GM19239 (cell line): ENCODE data around the gene LYZL6.
"Not testable (repeated sequence)": the region's sequence is repeated elsewhere in the genome, so short reads cannot be mapped to it uniquely, and the experiment has no call there.

Source experiments
- DNase-seq: peaks from one replicate; pipeline ENCODE4 v3.0.0; 2011; ENCODE audit warnings: low spot score; ENCODE audit not compliant: insufficient read length
- FAIRE-seq: peaks from 2 replicates; lab custom pipeline; 2011; peaks lifted over from hg19 to GRCh38; lab: Jason Lieb, UNC

LYZL6 gene

DNA sequence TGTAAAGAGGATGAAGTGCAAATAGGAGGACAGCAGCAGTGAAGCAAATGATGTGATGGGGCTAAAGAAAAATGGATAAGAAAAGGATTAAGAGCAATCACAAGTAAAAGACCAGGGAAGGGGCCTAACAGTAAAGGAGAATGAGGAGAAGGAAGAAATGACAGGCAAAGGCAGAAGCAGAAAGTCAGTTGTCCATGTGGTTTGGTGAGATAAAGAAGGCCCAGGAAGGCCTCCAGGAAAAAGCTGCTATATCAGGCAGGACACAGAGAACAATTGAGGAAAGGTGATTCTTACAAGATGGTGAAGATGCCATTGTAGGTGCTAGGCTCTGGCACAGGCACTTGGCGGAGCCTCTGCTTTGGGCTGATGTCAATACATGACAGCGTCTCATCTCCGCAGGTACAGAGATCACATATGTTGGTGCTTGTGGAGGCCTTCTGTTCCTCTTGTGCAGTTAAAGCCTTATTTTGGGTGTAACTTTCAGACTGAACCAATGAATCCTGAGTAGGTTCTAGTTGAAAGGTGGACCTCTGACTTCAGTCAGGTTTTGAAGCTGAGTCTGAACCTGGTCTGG is 31.1 kb downstream of the LYZL6 start:
- no peak for FAIRE-seq

DNA sequence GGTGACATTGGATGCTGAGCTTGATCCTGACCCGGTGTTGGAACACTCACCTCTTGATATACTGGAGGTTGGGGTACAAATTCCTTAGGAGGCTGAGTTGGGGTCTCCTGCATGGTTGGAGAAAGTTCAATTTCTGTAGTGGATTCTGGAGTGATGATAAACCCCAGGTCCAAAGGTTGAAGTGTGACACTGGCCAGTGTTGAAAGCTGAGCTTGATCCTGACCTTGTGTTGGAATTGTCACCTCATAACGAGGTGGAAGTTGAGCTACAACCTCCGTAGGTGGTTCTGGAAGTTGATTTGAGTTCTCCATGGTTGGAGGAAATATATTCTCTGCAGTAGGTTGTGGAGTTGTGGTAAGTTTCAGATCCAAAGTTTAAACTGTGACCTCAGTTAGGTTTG is 34.1 kb downstream of the LYZL6 start:
- no peak for FAIRE-seq
- no peak for DNase-seq

More for the DNA sequence above, 31.1 kb downstream of the LYZL6 start:
- DNase-seq = no peak

DNA sequence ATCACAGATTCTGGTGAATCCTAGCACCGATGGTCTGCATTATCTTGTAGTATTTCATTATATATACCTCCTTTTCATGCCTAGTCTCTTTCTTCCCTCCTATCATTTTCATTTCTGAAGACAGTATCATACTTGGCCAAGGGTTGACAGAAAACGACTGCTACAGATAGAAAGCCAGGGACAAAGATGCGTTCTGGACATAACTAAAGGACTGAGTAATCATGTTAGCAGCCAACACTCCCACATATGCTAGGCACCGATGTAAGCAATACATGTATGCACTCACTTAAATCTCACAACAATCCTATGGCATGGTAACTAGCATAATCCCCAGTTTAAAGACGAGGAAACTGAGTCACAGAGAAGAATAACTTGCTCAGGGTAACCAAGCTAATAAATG is 35.8 kb downstream of the LYZL6 start:
- no peak for FAIRE-seq
- no peak for DNase-seq

DNA sequence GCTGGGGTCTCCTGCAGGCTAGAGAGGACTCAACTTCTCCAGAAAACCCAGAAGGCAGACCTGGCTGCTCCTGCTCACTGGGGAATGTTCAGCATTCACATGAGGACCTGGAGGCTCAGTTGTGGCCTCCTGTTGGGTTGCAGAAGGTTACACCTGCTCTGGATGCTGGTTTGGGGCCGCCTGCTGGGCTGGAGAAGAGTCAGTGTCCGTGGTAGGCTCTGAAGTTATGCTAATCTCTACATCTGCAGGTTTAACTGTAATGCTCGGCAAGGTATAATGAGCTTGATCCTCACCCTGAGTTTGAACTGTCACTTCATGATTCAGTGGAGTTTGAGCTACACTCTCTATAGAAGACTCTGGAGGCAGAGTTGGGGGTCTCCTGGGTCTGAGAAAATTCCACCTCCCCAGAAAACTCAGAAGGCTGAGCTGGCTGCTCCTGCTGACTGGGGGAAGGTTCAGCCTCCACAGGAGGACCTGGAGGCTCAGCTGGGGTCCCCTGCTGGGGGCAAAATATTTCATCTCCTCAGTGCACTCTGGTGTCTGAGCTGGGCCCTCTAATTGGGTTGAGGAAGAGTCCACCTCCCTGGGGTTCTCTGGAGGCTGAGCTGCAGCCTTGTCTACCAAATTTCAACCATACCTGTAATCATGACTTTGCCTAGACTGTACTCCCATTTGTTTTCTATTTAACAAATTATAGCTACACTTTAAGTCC is 36.4 kb downstream of the LYZL6 start:
- no peak for FAIRE-seq
- DNase-seq = no peak

DNA sequence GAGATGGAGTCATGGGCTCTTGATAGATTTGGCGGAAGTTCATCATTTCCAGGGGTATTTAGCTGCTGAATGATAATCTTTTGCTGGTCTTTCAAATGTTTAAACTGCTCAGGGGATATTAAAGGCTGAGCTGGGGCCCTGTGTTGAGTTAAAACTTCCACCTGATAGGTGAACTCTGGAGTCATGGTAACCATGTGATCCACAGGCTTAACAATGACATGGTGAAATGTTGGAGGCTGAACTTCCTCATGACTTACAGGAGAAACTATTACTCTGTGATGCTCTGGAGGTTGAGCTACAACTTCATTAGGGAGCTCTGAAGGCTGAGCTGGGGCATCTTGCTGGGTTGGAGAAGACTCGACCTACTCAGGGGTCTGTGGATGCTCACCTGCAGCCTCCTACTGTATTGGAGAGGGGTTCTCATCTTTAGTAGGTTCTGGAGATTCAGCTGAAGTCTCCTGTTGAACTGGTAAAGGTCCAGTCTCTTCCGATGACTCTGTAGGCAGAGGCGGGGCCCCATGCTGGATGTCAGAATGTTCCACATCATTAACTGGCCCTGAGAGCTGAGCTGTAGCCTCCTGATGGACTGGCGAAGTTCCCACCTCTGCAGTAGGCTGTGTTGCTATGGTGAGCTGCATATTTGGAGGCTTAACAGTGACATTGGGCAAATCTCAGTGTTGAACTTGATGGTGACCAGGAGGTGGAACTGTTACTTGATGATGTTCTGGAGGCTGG is 37.2 kb downstream of the LYZL6 start:
- no peak for DNase-seq
- FAIRE-seq = no peak

DNA sequence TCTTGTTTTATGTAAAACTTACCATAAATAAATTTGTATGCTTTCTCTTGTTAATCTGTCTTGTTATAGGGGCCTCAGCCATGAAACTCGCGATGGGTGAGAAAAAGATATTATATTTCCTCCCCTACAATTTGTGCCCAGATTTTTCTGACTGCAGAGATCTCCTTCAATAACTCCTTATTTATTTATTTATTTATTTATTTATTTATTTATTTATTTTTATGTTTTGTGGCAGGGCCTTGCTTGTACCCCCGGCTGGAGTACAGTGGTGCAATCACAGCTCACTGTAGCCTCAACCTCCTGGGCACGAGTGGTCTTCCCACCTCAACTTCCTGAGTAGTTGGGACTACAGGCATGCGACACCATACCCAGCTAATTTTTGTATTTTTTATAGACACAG is 40.1 kb downstream of the LYZL6 start:
- DNase-seq (no peak), FAIRE-seq (no peak)

DNA sequence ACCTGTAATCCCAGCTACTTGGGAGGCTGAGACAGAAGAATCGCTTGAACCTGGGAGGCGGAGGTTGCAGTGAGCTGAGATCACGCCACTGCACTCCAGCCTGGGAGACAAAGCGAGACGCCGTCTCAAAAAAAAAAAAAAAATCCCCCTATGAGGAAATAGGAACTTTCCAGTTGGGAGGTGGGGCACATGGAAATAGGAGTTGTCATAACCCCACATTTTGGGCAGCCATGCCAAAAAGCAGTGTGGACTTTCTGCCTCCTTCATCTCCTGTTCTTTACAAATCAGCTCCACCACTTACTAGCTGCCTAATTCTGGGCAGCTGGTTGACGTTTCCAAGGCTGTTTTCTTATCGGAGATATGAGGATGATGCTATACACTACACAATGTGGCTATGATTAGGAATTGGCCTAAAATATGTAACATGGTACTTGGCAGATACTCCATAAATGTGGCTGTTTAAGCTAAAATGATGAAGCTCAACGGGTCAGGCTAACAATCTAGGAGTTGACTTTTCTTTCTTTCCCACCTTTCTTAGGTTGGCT is 41.8 kb downstream of the LYZL6 start:
- no peak for DNase-seq
- no peak for FAIRE-seq

DNA sequence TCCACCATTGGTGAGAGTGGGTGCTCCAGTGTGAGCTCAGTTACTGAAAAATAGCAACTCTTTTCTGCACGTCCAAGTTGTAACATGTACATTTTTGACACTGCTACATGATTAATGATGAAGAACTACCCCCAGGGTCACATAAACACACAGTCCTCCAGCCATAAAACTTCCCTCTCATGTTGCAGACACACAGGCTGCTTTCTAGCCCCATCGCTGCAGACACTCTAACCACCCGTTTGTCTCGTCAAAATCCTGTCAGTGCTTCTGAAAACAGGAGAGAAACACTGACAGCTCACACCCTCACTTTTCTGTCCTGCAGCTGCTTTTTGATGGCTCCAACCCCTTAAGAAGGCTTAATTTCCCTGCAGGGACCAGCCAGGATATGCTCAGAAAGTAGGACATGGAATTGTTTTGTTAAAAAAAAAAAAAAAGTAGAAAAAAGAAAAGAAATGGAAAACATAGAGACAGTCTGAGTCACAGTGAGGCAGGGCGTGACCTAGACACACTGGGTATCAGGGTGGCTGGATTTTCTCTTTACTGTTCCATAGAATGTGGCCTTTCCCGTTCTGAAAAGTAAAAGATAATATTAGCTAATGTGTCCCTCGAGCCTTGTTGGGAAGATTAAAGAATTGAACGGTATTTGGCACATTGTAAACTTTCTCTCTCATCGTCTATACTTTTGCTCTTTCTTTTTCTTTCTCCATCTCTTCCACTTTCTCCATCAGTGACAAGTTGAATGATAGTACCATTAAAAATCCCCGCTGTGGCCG is 42.6 kb downstream of the LYZL6 start:
- FAIRE-seq = no peak
- no peak for DNase-seq

DNA sequence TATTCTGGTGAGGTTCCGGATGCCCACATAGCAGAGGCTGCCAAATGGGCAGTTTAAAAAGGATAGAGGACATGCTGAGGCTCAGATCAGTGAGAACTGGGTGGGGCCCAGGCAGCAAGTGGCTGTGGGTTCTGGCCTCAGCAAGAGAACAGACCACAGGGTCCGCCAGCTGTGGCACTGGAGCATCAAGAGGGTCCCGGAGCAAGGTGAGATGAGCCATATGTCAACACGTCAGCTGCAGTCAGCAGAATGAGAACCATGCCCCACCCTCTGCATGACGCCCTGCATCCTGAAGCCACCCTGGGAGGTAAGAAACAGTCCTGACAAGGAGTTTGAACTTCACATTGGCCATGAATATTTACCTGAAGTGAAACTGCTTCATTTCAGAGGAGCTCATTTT is 43.2 kb downstream of the LYZL6 start:
- no peak for DNase-seq
- no peak for FAIRE-seq

DNA sequence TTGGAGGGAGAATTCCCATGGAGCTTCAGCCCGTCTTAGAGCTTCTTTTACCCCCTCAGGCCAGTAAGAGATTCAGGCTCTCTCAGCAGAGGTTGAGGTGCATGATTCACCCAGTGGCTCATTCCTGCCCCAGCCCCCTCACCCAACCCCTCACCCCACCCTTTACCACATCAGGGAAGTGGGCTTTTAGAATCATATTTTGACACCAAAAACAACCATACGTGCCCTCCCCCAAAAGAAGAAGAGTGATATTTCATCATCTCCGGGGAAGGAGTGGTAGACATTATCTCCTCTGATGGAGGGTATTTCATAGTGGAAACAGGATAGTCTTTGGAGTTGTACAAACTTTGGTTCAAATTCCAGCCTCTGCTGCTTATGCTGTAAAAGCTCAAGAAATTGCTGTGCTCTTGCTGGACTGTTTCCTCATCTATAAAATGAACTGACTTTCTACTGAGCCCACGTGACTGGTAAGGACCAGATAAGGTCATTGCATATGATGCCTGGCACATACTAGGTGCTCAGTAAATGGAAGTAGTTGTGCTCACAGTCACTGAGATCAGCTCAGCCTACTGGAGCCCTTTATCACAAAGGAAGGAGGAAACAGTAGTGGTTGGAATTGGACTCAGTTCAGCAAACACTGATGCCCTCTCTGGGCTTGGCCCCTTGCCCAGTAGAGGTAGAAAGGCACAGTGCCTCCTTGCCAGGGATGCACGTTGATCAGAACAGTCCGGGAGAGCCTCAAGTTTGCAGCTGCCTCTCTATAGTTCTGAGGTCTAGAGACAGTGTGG is 45.0 kb downstream of the LYZL6 start:
- FAIRE-seq (no peak), DNase-seq (no peak)

DNA sequence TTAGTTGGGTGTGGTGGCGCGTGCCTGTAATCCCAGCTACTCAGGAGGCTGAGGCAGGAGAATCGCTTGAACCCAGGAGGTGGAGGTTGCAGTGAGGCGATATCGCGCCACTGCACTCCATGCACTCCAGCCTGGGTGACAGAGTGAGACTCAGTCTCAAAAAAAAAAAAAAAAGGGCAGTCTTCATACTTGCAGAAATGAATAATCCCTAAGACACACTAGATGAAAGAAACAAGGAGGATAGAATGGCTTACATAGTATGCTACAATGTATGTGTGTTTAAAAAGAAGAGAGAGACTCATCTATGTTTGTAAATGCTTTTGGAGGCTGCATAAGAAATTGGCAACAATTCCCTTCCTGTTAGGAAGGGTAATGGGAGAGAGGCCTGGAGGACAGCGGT is 45.7 kb downstream of the LYZL6 start:
- not testable (repeated sequence) for FAIRE-seq, DNase-seq

DNA sequence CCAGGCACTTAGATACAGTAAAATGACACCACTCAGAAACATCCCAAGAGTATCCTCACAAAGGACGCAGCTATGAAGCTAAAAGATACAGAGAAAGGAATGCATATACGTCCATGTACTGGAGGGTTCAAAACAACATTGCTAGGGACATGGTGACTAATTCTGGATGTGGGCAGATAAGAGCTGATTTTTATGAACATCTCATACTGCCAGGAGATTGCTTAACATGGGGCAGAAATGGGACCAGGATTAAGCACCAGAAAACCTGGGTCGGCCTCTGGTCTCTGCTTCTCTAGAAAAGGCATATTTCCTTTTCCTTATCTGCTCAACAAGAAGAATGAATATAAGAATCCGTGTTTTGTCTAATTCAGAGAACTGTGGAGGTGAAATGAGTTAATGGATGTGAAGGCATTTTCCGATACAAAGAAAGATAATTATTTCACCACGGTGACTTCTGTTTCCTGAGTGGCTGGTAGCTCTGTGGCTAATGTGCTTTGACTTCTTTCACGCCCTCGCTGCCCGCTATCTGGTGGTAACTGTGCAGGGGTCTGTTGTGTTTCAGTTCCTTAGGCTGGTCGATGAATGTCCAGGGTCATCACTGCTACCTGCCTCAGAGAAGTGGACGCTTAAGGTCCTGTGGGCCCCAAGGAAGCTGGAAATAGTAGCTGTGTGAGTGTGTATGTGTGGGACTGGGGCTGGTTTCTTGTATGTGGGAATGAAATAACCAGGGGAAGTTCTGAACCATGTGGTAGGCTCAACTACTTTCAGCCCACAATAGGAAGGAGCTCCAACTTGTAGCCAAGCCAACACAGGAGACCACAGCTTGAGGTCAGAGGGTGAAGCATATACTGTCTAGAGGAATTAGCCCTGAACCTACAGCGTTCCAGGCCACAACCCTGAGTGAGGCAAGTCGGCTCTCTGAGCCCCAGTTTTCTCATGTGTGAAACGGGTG is 47.6 kb downstream of the LYZL6 start:
- DNase-seq (no peak), FAIRE-seq (no peak)

DNA sequence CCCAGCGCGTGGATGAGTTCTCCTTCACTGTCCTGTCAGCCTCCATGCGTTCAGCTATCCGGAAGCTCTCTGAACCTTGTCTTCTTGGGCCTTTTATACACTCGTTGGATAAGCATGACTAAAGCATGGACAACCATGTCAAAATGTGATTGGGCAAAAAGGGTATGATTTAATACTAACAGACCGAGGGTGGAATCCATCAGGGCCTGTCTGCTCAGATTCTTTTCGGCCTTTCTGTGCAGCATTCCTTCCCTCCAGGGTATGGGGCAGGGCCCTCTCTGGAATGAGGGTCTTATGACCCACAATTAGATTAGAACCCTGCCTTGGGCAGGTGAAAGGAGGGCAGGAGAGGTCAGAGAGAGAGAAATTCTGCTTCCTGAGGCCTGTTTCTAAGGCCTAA is 49.3 kb downstream of the LYZL6 start:
- no peak for DNase-seq
- no peak for FAIRE-seq

DNA sequence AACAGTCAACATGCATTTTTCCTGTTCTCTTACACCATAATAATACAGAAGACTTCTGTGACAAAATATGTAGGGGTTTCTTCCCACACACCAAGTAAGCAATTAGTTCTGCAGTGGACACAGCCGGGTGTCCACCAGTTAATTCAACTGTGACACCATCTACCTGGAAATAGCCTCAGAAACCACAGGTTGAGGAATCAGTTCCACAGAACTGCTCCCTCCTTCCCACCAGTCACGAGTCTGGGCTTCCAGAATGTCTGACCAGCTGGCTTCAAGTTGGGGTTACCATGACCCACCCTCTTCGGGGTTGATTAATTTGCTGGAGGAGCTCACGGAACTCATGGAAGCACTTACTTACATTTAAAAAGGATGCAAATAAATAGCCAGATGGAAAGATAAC is 49.8 kb downstream of the LYZL6 start:
- FAIRE-seq = no peak

DNA sequence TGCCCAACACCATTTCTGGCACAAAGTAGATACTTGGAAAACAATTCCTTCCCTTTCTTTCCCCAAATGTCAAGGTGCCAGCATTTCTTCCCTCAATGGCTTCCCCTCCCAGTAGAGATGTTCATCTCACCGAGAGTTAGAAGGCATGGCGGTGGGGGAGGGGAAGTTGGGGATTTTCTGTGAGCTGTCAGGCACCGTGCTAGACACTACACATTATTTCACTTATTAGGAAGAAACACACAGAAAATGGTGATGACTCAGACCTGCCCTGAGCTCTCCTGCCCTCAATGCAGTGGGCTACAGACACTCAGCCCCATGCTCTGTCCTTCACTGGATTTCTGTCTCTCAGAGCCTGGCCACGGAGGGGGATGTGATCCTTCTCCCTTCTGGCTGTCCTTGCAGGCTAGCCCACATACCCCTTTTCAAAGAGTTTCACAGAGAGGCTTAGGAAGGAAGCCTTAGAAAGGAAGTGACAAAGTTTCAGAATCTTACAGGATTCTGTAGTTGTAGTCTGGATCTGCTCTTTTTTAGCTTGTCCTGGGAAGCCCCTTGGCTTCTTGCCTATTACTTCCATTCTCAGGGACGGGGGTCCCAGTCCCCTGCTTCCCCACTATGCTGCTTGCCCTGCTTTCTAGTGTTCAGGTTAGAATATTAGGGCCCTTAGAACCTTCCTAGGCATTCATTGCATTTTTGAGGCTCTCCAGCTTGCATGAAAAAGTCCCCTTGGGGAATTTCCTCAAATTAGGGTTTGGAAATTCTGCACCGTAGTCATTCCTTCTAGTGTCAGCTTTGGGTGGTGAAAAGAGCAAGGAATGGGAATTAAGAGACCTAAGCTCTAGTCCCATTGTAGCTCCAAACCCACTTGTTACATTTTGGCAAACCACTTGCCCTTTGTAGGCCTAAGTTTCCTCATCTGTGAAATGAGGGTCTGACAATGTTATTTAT is 51.1 kb downstream of the LYZL6 start:
- FAIRE-seq (no peak), DNase-seq (no peak)

More for the DNA sequence above, 49.8 kb downstream of the LYZL6 start:
- no peak for DNase-seq

DNA sequence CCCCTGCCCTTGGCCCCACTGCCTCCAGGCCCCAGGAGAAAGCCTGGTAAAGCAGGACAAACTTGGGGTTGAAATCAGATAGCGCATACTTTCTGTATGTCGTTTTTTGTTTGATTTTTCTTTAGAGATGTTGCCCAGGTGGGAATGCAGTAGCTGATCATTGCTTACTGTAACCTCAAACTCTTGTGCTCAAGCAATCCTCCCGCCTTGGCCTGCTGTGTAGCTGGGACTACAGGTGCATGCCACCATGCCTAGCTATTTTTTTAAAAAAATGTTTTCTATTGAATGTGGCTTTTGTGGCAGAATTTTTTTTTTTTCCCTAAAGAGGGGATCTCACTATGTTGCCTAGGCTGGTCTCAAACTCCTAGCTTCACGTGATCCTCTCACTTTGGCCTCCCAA is 52.2 kb downstream of the LYZL6 start:
- DNase-seq = no peak

DNA sequence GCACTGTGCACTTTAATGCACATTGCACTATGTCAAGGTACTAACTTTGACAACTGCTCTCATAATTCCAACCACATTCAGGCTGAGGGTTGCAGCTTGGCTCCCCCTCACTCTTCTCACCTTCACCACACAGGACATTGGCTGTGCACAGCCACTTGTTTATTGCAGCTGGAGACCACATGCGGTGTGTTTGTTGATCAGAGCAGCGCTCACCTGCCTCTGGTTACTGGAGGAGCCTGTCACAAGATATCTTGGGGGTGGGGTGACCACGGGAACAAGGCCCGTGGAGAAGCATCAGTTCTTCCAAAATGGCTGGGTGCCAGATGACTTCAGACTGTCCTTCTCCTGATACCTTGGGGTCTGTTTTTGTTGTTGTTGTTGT is 52.7 kb downstream of the LYZL6 start:
- no peak for DNase-seq

More for the DNA sequence above, 52.2 kb downstream of the LYZL6 start:
- FAIRE-seq = no peak

More for the DNA sequence above, 52.7 kb downstream of the LYZL6 start:
- FAIRE-seq = no peak
